SK-MEL-5 (cell line): ENCODE data around the gene AARS2. TPM values are rescaled to one million over a fixed set of nuclear protein-coding genes. Genes with fewer than 3 reads are reported as not detected.

Experiments used
- total RNA-seq: library from RNA; depleted of rRNA; stranded (reverse); fragments of >200 nt; shearing (Covaris generic); gene quantifications from 2 replicates; pipeline ENCODE4 v1.2.3, GENCODE V29; 2014; rRNA removed

The AARS2 gene
- total RNA-seq, 1 experiment from 2014 or later: 21.7 TPM

Other genes starting within 250 kb of the AARS2 start
- gene MRPL14, start 185.9 kb downstream of the AARS2 start, total RNA-seq: 60.0 and 61.2 TPM in 2 replicates
- gene TMEM63B, start 185.8 kb downstream of the AARS2 start, total RNA-seq: 23.6 and 27.6 TPM in 2 replicates
- gene CAPN11, start 154.5 kb downstream of the AARS2 start, total RNA-seq: not detected in 2 replicates
- not detected in 2 replicates for gene MYMX, start 96.4 kb downstream of the AARS2 start, total RNA-seq
- 8.6 and 9.3 TPM in 2 replicates for gene SLC29A1, start 89.8 kb downstream of the AARS2 start, total RNA-seq
- gene HSP90AB1, start 66.2 kb downstream of the AARS2 start, total RNA-seq: 1,764 and 1,784 TPM in 2 replicates
- gene SLC35B2, start 55.8 kb downstream of the AARS2 start, total RNA-seq: 334 and 361 TPM in 2 replicates
- 11.6 and 12.5 TPM in 2 replicates for gene NFKBIE, start 47.8 kb downstream of the AARS2 start, total RNA-seq
- gene TMEM151B, start 42.9 kb downstream of the AARS2 start, total RNA-seq: 0.05 and 0.16 TPM in 2 replicates
- 0.53 and 0.74 TPM in 2 replicates for gene SPATS1, start 29.3 kb upstream of the AARS2 start, total RNA-seq
- gene CDC5L, start 74.4 kb upstream of the AARS2 start, total RNA-seq: 24.6 and 24.9 TPM in 2 replicates